Caco-2 (cell line): Measurements from ENCODE around the gene NUFIP2. TPM values are rescaled to one million over a fixed set of nuclear protein-coding genes. Genes with fewer than 3 reads are reported as not detected.
"Not testable (repeated sequence)": the region's sequence is repeated elsewhere in the genome, so short reads cannot be mapped to it uniquely, and the experiment has no call there.

ENCODE experiments used
- BruUV-seq: library from RNA; stranded (reverse); fragments of 400-500 nt; replicated peaks from 2 replicates; lab custom pipeline; 2021; lab: Mats Ljungman, UMichigan
- CTCF ChIA-PET: fragments of 300-600 bp; sonication (Branson Sonifier 250); formaldehyde crosslinking; loops from one replicate; lab custom pipeline; 2022; ENCODE audit warnings: antibody characterized with exemption; lab: Charles Lee
- POLR2A ChIA-PET: fragments of 300-600 bp; sonication (Branson Sonifier 250); formaldehyde crosslinking; loops from one replicate; lab custom pipeline; 2022; ENCODE audit warnings: antibody characterized with exemption; lab: Charles Lee
- DNase-seq, 2 experiments: peaks; one replicate each; pipeline versions ENCODE4 v3.0.0 to v3.0.0-alpha.2; 2020 to 2022
- H3K27me3 ChIP-seq: replicated peaks from 2 replicates; pipeline ENCODE4 v1.6.0; 2011; ENCODE audit warnings: low read length; ENCODE audit not compliant: control insufficient read depth, insufficient read depth
- H3K36me3 ChIP-seq: 2 replicates; pipeline ENCODE4 v1.5.1; 2011; ENCODE audit warnings: low read length; ENCODE audit not compliant: control insufficient read depth, insufficient read depth
- H3K4me1 ChIP-seq: fragments of 250-450 bp; sonication (Bioruptor Pico); 2 replicates; pipeline ENCODE4 v1.5.1; 2020; ENCODE audit warnings: mild to moderate bottlenecking
- H3K4me3 ChIP-seq: 2 replicates; pipeline ENCODE4 v1.5.1; 2011; ENCODE audit warnings: low read depth, mild to moderate bottlenecking, control low read depth, low read length
- H3K9me3 ChIP-seq: fragments of 250-450 bp; sonication (Bioruptor Pico); 2 replicates; pipeline ENCODE4 v1.5.1; 2020; ENCODE audit warnings: mild to moderate bottlenecking, moderate library complexity
- H3K27ac Mint-ChIP-seq: one replicate; pipeline ENCODE4 v1.8.0; 2022; ENCODE audit warnings: mixed read lengths; ENCODE audit not compliant: unreplicated experiment
- H3K27me3 Mint-ChIP-seq: one replicate; pipeline ENCODE4 v1.8.0; 2022; ENCODE audit warnings: mixed read lengths; ENCODE audit not compliant: insufficient read depth, unreplicated experiment
- H3K36me3 Mint-ChIP-seq: one replicate; pipeline ENCODE4 v1.8.0; 2022; ENCODE audit warnings: mild to moderate bottlenecking, mixed read lengths; ENCODE audit not compliant: insufficient read depth, unreplicated experiment
- H3K4me1 Mint-ChIP-seq: one replicate; pipeline ENCODE4 v1.8.0; 2022; ENCODE audit warnings: low read depth, mixed read lengths; ENCODE audit not compliant: unreplicated experiment
- H3K4me3 Mint-ChIP-seq: one replicate; pipeline ENCODE4 v1.8.0; 2022; ENCODE audit warnings: mild to moderate bottlenecking, moderate library complexity, mixed read lengths; ENCODE audit not compliant: unreplicated experiment
- H3K9me3 Mint-ChIP-seq: one replicate; pipeline ENCODE4 v1.8.0; 2022; ENCODE audit warnings: mixed read lengths; ENCODE audit not compliant: unreplicated experiment
- intact Hi-C: fragments of 100-400 bp; cut with micrococcal nuclease; formaldehyde crosslinking; loops from one replicate; pipeline ENCODE4 v1.10.0; 2022; ENCODE audit not compliant: unreplicated experiment
- total RNA-seq: library from RNA; stranded (reverse); gene quantifications from 2 replicates; pipeline ENCODE4 v1.2.3, GENCODE V29; 2022
- TF ChIP-seq, protein P1 (sequence below), 2 experiments: fragments of 200-600 bp in 1 of 2; IDR thresholded peaks; 1 replicate in 1 of 2; 2 replicates in 1 of 2; pipeline versions ENCODE4 v1.5.1 to v1.8.0; 2011 to 2022; ENCODE audit warnings: antibody characterized with exemption in 1 of 2, control low read depth in 1 of 2, inconsistent platforms in 1 of 2, low read depth in 1 of 2, low read length in 1 of 2, mild to moderate bottlenecking in 1 of 2, moderate library complexity in 1 of 2; ENCODE audit not compliant: insufficient read depth in 1 of 2, severe bottlenecking in 1 of 2, unreplicated experiment in 1 of 2

NUFIP2 gene
- total RNA-seq, 1 experiment from 2014 or later = 114 TPM

GRCh38 chr17:29233301-29233700 is 60.6 kb downstream of the NUFIP2 start:
- BruUV-seq = no TSS peak

GRCh38 chr17:29225396-29225795 is 68.6 kb downstream of the NUFIP2 start:
- POLR2A ChIA-PET = interaction anchor here (0.7 kb wide), 1 partner anchor 758 kb away, joined by 7 read pairs; no protein-coding TSS in a partner anchor
- no peaks in the 10 kb centered on the region for H3K9me3 ChIP-seq
- Mint-ChIP-seq H3K4me3 (no peak overlapping the region), H3K36me3 (no peaks in the 10 kb centered on the region), H3K27me3 (peaks cover 2% of the 10 kb centered on the region), H3K27ac (no peak overlapping the region), H3K9me3 (no peaks in the 10 kb centered on the region), H3K4me1 (no peaks in the 10 kb centered on the region)
- CTCF ChIA-PET = interaction anchor here (0.7 to 1.2 kb wide), 2 partner anchors 77 to 101 kb away, joined by 4 read pairs; no protein-coding TSS in a partner anchor
- no TSS peak for BruUV-seq
- no peak for DNase-seq
- TF ChIP-seq, protein P1, sequence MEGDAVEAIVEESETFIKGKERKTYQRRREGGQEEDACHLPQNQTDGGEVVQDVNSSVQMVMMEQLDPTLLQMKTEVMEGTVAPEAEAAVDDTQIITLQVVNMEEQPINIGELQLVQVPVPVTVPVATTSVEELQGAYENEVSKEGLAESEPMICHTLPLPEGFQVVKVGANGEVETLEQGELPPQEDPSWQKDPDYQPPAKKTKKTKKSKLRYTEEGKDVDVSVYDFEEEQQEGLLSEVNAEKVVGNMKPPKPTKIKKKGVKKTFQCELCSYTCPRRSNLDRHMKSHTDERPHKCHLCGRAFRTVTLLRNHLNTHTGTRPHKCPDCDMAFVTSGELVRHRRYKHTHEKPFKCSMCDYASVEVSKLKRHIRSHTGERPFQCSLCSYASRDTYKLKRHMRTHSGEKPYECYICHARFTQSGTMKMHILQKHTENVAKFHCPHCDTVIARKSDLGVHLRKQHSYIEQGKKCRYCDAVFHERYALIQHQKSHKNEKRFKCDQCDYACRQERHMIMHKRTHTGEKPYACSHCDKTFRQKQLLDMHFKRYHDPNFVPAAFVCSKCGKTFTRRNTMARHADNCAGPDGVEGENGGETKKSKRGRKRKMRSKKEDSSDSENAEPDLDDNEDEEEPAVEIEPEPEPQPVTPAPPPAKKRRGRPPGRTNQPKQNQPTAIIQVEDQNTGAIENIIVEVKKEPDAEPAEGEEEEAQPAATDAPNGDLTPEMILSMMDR (IDR thresholded peaks at IDR 0.05; ENCODE audit: insufficient read depth in 1 of 2, low read depth in 1 of 2, low read length in 1 of 2, severe bottlenecking in 1 of 2, unreplicated experiment in 1 of 2) = no peak
- no peaks in the 10 kb centered on the region for H3K36me3 ChIP-seq
- H3K27me3 ChIP-seq = no peaks in the 10 kb centered on the region
- H3K4me1 ChIP-seq = no peaks in the 10 kb centered on the region
- intact Hi-C loops = no loop called here
- H3K4me3 ChIP-seq = no peak overlapping the region

More at GRCh38 chr17:29233301-29233700, 60.6 kb downstream of the NUFIP2 start:
- ChIA-PET POLR2A (no interaction called here), CTCF (interaction anchor here (0.8 to 1.1 kb wide), 2 partner anchors 84 to 280 kb away, joined by 4 read pairs; no protein-coding TSS in a partner anchor)
- H3K36me3 Mint-ChIP-seq = no peaks in the 10 kb centered on the region
- TF ChIP-seq, protein P1 (IDR thresholded peaks at IDR 0.05; ENCODE audit: insufficient read depth in 1 of 2, low read depth in 1 of 2, low read length in 1 of 2, severe bottlenecking in 1 of 2, unreplicated experiment in 1 of 2) = no peak
- peaks cover 7% of the 10 kb centered on the region for H3K4me1 Mint-ChIP-seq
- H3K9me3 Mint-ChIP-seq = no peaks in the 10 kb centered on the region
- no peaks in the 10 kb centered on the region for H3K4me1 ChIP-seq
- H3K36me3 ChIP-seq = no peaks in the 10 kb centered on the region
- H3K27me3 ChIP-seq = no peaks in the 10 kb centered on the region
- DNase-seq = no peak
- intact Hi-C loops = no loop called here
- no peak overlapping the region for H3K27ac Mint-ChIP-seq
- no peak overlapping the region for H3K4me3 ChIP-seq
- no peak overlapping the region for H3K4me3 Mint-ChIP-seq
- no peaks in the 10 kb centered on the region for H3K27me3 Mint-ChIP-seq
- no peaks in the 10 kb centered on the region for H3K9me3 ChIP-seq

DNA sequence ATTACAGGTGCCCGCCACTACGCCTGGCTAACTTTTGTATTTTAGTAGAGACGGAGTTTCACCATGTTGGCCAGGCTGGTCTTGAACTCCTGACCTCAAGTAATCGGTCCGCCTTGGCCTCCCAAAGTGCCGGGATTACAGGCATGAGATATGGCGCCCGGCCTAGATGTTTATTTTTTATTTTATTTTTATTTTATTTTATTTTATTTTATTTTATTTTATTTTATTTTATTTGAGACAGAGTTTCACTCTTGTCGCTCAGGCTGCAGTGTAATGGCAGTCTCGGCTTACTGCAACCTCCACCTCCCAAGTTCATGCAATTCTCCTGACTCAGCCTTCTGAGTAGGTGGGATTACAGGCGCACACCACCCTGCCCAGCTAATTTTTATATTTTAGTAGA is 72.6 kb downstream of the NUFIP2 start:
- intact Hi-C loops, H3K36me3 Mint-ChIP-seq, H3K4me1 ChIP-seq, H3K27ac Mint-ChIP-seq, H3K27me3 ChIP-seq, H3K4me3 Mint-ChIP-seq, H3K27me3 Mint-ChIP-seq, H3K4me3 ChIP-seq, H3K9me3 Mint-ChIP-seq, POLR2A ChIA-PET, DNase-seq, BruUV-seq, H3K36me3 ChIP-seq, H3K4me1 Mint-ChIP-seq, CTCF ChIA-PET, H3K9me3 ChIP-seq: not testable (repeated sequence)
